ENCODE measurements around the gene PHAX.
"Not testable (repeated sequence)": the region's sequence is repeated elsewhere in the genome, so short reads cannot be mapped to it uniquely, and the experiment has no call there.

The PHAX gene

GRCh38 chr5:126594748-126595485, 5.8 kb upstream of the PHAX start, which contains the start of gene ALDH7A1:
Gene ALDH7A1, minus strand, starts transcription at chr5:126595219. Its CDS starts 21 bp downstream, at chr5:126595198.
- H3K27me3 Mint-ChIP-seq = peaks cover 15% of the 10 kb centered on the region
- H3K9me3 Mint-ChIP-seq = no peaks in the 10 kb centered on the region
- no peak within 1 kb of the TSS for H3K27ac Mint-ChIP-seq
- peak within 1 kb of the TSS; percentile 79 for H3K4me3 Mint-ChIP-seq
- H3K36me3 Mint-ChIP-seq (ENCODE audit: low read depth) = no peaks in the 10 kb centered on the region
- H3K4me1 Mint-ChIP-seq (ENCODE audit: low read depth) = peaks cover 15% of the 10 kb centered on the region

- H3K27me3 Mint-ChIP-seq = peaks cover 15% of the 10 kb centered on the region
- peaks cover 15% of the 10 kb centered on the region for H3K4me1 Mint-ChIP-seq (ENCODE audit: low read depth)
- H3K36me3 Mint-ChIP-seq (ENCODE audit: low read depth) = no peaks in the 10 kb centered on the region
- peak overlapping the region; percentile 79 for H3K4me3 Mint-ChIP-seq
- H3K9me3 Mint-ChIP-seq = no peaks in the 10 kb centered on the region
- H3K27ac Mint-ChIP-seq = no peak overlapping the region
These were observed 5.2 kb upstream of the PHAX start for GRCh38 chr5:126595486-126596083.

GRCh38 chr5:126597156-126597555, 3.6 kb upstream of the PHAX start:
- no peak overlapping the region for H3K4me3 Mint-ChIP-seq
- no peak overlapping the region for H3K27ac Mint-ChIP-seq
- peaks cover 12% of the 10 kb centered on the region for H3K27me3 Mint-ChIP-seq
- peaks cover 5% of the 10 kb centered on the region for H3K36me3 Mint-ChIP-seq (ENCODE audit: low read depth)
- peaks cover 22% of the 10 kb centered on the region for H3K4me1 Mint-ChIP-seq (ENCODE audit: low read depth)
- H3K9me3 Mint-ChIP-seq = no peaks in the 10 kb centered on the region

- Mint-ChIP-seq H3K27me3 (no peaks in the 10 kb centered on the region), H3K4me1 (ENCODE audit: low read depth) (peaks cover 30% of the 10 kb centered on the region), H3K27ac (no peak overlapping the region), H3K4me3 (no peak overlapping the region), H3K36me3 (ENCODE audit: low read depth) (peaks cover 20% of the 10 kb centered on the region), H3K9me3 (no peaks in the 10 kb centered on the region)
These were observed 1.2 kb upstream of the PHAX start for GRCh38 chr5:126599499-126599898.

- peaks cover 29% of the 10 kb centered on the region for H3K4me1 Mint-ChIP-seq (ENCODE audit: low read depth)
- H3K27me3 Mint-ChIP-seq = not testable (repeated sequence)
These were observed 646 bp upstream of the PHAX start for GRCh38 chr5:126599971-126600630.

GRCh38 chr5:126603402-126603991, 2.8 kb downstream of the PHAX start:
- H3K27ac Mint-ChIP-seq = peak overlapping the region; percentile 64
- peaks cover 59% of the 10 kb centered on the region for H3K4me1 Mint-ChIP-seq (ENCODE audit: low read depth)
- peaks cover 51% of the 10 kb centered on the region for H3K36me3 Mint-ChIP-seq (ENCODE audit: low read depth)
- H3K27me3 Mint-ChIP-seq = no peaks in the 10 kb centered on the region
- H3K4me3 Mint-ChIP-seq = no peak overlapping the region
- no peaks in the 10 kb centered on the region for H3K9me3 Mint-ChIP-seq

More at GRCh38 chr5:126599971-126600630, 646 bp upstream of the PHAX start:
- not testable (repeated sequence) for H3K9me3 Mint-ChIP-seq
- peak overlapping the region; percentile 99 for H3K4me3 Mint-ChIP-seq
- peak overlapping the region; percentile 98 for H3K27ac Mint-ChIP-seq
- H3K36me3 Mint-ChIP-seq (ENCODE audit: low read depth) = peaks cover 22% of the 10 kb centered on the region

GRCh38 chr5:126605525-126605924, 4.8 kb downstream of the PHAX start:
- no peak overlapping the region for H3K27ac Mint-ChIP-seq
- peak overlapping the region; percentile 59 for H3K4me3 Mint-ChIP-seq
- no peaks in the 10 kb centered on the region for H3K27me3 Mint-ChIP-seq
- H3K9me3 Mint-ChIP-seq = no peaks in the 10 kb centered on the region
- peaks cover 61% of the 10 kb centered on the region for H3K36me3 Mint-ChIP-seq (ENCODE audit: low read depth)
- peaks cover 66% of the 10 kb centered on the region for H3K4me1 Mint-ChIP-seq (ENCODE audit: low read depth)

- Mint-ChIP-seq H3K27me3 (no peaks in the 10 kb centered on the region), H3K4me1 (ENCODE audit: low read depth) (peaks cover 50% of the 10 kb centered on the region), H3K9me3 (no peaks in the 10 kb centered on the region), H3K4me3 (no peak overlapping the region), H3K27ac (no peak overlapping the region), H3K36me3 (ENCODE audit: low read depth) (peaks cover 60% of the 10 kb centered on the region)
These were observed 9.4 kb downstream of the PHAX start for GRCh38 chr5:126610160-126610559.

GRCh38 chr5:126610616-126611015, 9.9 kb downstream of the PHAX start:
- H3K36me3 Mint-ChIP-seq (ENCODE audit: low read depth) = peaks cover 60% of the 10 kb centered on the region
- H3K4me1 Mint-ChIP-seq (ENCODE audit: low read depth) = peaks cover 49% of the 10 kb centered on the region
- H3K27me3 Mint-ChIP-seq = no peaks in the 10 kb centered on the region
- no peak overlapping the region for H3K27ac Mint-ChIP-seq
- no peaks in the 10 kb centered on the region for H3K9me3 Mint-ChIP-seq
- no peak overlapping the region for H3K4me3 Mint-ChIP-seq

GRCh38 chr5:126613941-126614592, 13.3 kb downstream of the PHAX start:
- Mint-ChIP-seq H3K4me1 (ENCODE audit: low read depth) (peaks cover 24% of the 10 kb centered on the region), H3K27me3 (no peaks in the 10 kb centered on the region), H3K9me3 (no peaks in the 10 kb centered on the region), H3K4me3 (no peak overlapping the region), H3K27ac (peak overlapping the region; percentile 16), H3K36me3 (ENCODE audit: low read depth) (peaks cover 52% of the 10 kb centered on the region)

GRCh38 chr5:126615286-126615685, 14.5 kb downstream of the PHAX start:
- Mint-ChIP-seq H3K27ac (no peak overlapping the region), H3K9me3 (no peaks in the 10 kb centered on the region), H3K4me1 (ENCODE audit: low read depth) (peaks cover 21% of the 10 kb centered on the region), H3K27me3 (no peaks in the 10 kb centered on the region), H3K4me3 (no peak overlapping the region), H3K36me3 (ENCODE audit: low read depth) (peaks cover 53% of the 10 kb centered on the region)

- peaks cover 41% of the 10 kb centered on the region for H3K36me3 Mint-ChIP-seq (ENCODE audit: low read depth)
- not testable (repeated sequence) for H3K4me3 Mint-ChIP-seq, H3K27ac Mint-ChIP-seq, H3K9me3 Mint-ChIP-seq, H3K27me3 Mint-ChIP-seq
- peaks cover 11% of the 10 kb centered on the region for H3K4me1 Mint-ChIP-seq (ENCODE audit: low read depth)
These were observed 16.9 kb downstream of the PHAX start for GRCh38 chr5:126617603-126618002.

- H3K4me1 Mint-ChIP-seq (ENCODE audit: low read depth) = peaks cover 16% of the 10 kb centered on the region
- H3K27ac Mint-ChIP-seq = no peak overlapping the region
- no peaks in the 10 kb centered on the region for H3K27me3 Mint-ChIP-seq
- peaks cover 52% of the 10 kb centered on the region for H3K36me3 Mint-ChIP-seq (ENCODE audit: low read depth)
- H3K4me3 Mint-ChIP-seq = no peak overlapping the region
- H3K9me3 Mint-ChIP-seq = no peaks in the 10 kb centered on the region
These were observed 19.0 kb downstream of the PHAX start for GRCh38 chr5:126619781-126620180.

GRCh38 chr5:126624534-126624933, 23.8 kb downstream of the PHAX start:
- peaks cover 10% of the 10 kb centered on the region for H3K4me1 Mint-ChIP-seq (ENCODE audit: low read depth)
- H3K4me3 Mint-ChIP-seq = no peak overlapping the region
- peaks cover 38% of the 10 kb centered on the region for H3K36me3 Mint-ChIP-seq (ENCODE audit: low read depth)
- H3K27ac Mint-ChIP-seq = peak overlapping the region; percentile 51
- no peaks in the 10 kb centered on the region for H3K9me3 Mint-ChIP-seq
- H3K27me3 Mint-ChIP-seq = no peaks in the 10 kb centered on the region

All from stimulated activated naive CD8-positive, alpha-beta T cell treated with anti-CD3 and anti-CD28 coated beads, Interleukin-15, Interleukin-2, amounts not matched to agents 100 ng/mL and 50 ng/mL, for 24 hours (primary cell).